ENCODE measurements around the gene CDKAL1. TPM values are rescaled to one million over a fixed set of nuclear protein-coding genes. Genes with fewer than 3 reads are reported as not detected.

Gene CDKAL1
- total RNA-seq, 1 donor from 2014 or later: 39.6 TPM

DNA sequence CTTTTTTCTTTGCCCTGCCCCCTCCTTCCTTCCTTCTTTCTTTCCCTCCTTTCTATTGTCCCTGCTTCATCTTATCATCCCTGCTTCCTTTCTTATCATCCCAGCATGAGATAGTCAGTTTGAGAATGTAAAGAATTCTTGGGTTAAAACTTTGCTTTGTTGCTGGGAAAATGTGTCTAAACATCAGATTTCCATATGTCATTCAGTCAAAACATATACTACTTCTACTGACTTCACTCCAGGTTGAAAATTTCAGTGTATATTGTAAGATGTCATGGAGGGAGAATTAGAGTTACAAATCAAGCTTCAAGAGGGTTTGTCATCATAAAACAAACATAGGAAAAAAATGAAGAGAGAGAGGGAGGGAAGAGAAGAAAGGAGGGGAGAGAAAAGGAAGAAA, 700.9 kb downstream of the CDKAL1 start:
- no peak overlapping the region for H3K27ac Mint-ChIP-seq
- no peak overlapping the region for H3K27ac ChIP-seq
- H4K20me1 ChIP-seq (ENCODE audit: low read depth): no peaks in the 10 kb centered on the region
- no peak for DNase-seq (ENCODE audit: low spot score)
- no peak overlapping the region for H3K4me3 ChIP-seq
- peaks cover 51% of the 10 kb centered on the region for H3K36me3 Mint-ChIP-seq
- peaks cover 5% of the 10 kb centered on the region for H3K36me3 ChIP-seq
- peaks cover under 1% of the 10 kb centered on the region for H3F3A ChIP-seq (ENCODE audit: low read depth)
- H3K27me3 Mint-ChIP-seq (ENCODE audit: insufficient read depth, low read depth): no peaks in the 10 kb centered on the region
- no peaks in the 10 kb centered on the region for H3K79me2 ChIP-seq (ENCODE audit: low read depth)
- peaks cover 12% of the 10 kb centered on the region for H3K4me1 Mint-ChIP-seq
- no peak for TF ChIP-seq EZH2phosphoT487 (IDR thresholded peaks at IDR 0.05)
- no peak for TF ChIP-seq EZH2 (IDR thresholded peaks at IDR 0.05)
- TF ChIP-seq, protein P1, sequence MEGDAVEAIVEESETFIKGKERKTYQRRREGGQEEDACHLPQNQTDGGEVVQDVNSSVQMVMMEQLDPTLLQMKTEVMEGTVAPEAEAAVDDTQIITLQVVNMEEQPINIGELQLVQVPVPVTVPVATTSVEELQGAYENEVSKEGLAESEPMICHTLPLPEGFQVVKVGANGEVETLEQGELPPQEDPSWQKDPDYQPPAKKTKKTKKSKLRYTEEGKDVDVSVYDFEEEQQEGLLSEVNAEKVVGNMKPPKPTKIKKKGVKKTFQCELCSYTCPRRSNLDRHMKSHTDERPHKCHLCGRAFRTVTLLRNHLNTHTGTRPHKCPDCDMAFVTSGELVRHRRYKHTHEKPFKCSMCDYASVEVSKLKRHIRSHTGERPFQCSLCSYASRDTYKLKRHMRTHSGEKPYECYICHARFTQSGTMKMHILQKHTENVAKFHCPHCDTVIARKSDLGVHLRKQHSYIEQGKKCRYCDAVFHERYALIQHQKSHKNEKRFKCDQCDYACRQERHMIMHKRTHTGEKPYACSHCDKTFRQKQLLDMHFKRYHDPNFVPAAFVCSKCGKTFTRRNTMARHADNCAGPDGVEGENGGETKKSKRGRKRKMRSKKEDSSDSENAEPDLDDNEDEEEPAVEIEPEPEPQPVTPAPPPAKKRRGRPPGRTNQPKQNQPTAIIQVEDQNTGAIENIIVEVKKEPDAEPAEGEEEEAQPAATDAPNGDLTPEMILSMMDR (IDR thresholded peaks at IDR 0.05): no peak
- H3K4me1 ChIP-seq: peaks cover 29% of the 10 kb centered on the region
- H2AFZ ChIP-seq (replicated peaks): no peak overlapping the region
- no peaks in the 10 kb centered on the region for H3K27me3 ChIP-seq
- H3K9me3 Mint-ChIP-seq: peaks cover 43% of the 10 kb centered on the region
- H3K9ac ChIP-seq: no peak overlapping the region
- no peak overlapping the region for H3K4me2 ChIP-seq
- no peak overlapping the region for H3K4me3 Mint-ChIP-seq
- peaks cover 10% of the 10 kb centered on the region for H3K9me3 ChIP-seq (ENCODE audit: low read depth)

- Histone ChIP-seq H2AFZ (replicated peaks) (no peak overlapping the region), H3K4me3 (no peak overlapping the region), H3K27me3 (no peaks in the 10 kb centered on the region), H3K4me2 (no peak overlapping the region), H3K9ac (no peak overlapping the region), H3K9me3 (ENCODE audit: low read depth) (peaks cover 10% of the 10 kb centered on the region), H3K79me2 (ENCODE audit: low read depth) (no peaks in the 10 kb centered on the region), H3K4me1 (peaks cover 38% of the 10 kb centered on the region), H3F3A (ENCODE audit: low read depth) (peaks cover 18% of the 10 kb centered on the region), H3K27ac (no peak overlapping the region), H4K20me1 (ENCODE audit: low read depth) (no peaks in the 10 kb centered on the region), H3K36me3 (peaks cover 5% of the 10 kb centered on the region)
- DNase-seq (ENCODE audit: low spot score): no peak
- Mint-ChIP-seq H3K27ac (no peak overlapping the region), H3K9me3 (peaks cover 37% of the 10 kb centered on the region), H3K27me3 (ENCODE audit: insufficient read depth, low read depth) (no peaks in the 10 kb centered on the region), H3K4me1 (peaks cover 32% of the 10 kb centered on the region), H3K4me3 (no peak overlapping the region), H3K36me3 (peaks cover 34% of the 10 kb centered on the region)
- TF ChIP-seq EZH2 (IDR thresholded peaks at IDR 0.05): no peak
- TF ChIP-seq, protein P1 (IDR thresholded peaks at IDR 0.05): no peak
- TF ChIP-seq EZH2phosphoT487 (IDR thresholded peaks at IDR 0.05): no peak
These were observed 704.0 kb downstream of the CDKAL1 start for GRCh38 chr6:21238208-21238607.

DNA sequence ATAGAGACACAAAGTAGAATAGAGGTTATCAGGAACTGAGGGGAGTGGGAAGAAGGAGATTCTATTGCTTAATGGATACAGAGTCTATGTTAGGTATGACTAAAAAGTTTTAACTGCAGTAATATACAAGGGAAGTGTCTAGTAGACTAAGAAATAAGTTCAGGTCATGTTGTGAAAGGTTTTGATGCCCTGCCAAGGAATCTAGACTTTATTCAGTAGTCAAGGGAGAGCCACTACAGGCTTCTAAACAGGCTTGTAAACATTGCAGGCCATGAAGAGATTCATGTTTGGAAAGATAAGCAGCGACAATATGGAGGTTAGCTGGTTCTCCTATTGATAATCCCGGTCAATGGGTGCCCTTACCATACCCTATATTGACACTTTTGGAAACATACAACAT, 706.5 kb downstream of the CDKAL1 start:
- Histone ChIP-seq H3F3A (ENCODE audit: low read depth) (peaks cover 18% of the 10 kb centered on the region), H3K27ac (no peak overlapping the region), H2AFZ (replicated peaks) (no peak overlapping the region), H4K20me1 (ENCODE audit: low read depth) (no peaks in the 10 kb centered on the region), H3K4me2 (peak overlapping the region; percentile 45), H3K79me2 (ENCODE audit: low read depth) (no peaks in the 10 kb centered on the region), H3K36me3 (peaks cover 5% of the 10 kb centered on the region), H3K4me1 (peaks cover 27% of the 10 kb centered on the region), H3K4me3 (no peak overlapping the region), H3K27me3 (no peaks in the 10 kb centered on the region), H3K9ac (no peak overlapping the region), H3K9me3 (ENCODE audit: low read depth) (peaks cover 10% of the 10 kb centered on the region)
- H3K4me1 Mint-ChIP-seq: peaks cover 37% of the 10 kb centered on the region
- no peak overlapping the region for H3K4me3 Mint-ChIP-seq
- TF ChIP-seq, protein P1 (IDR thresholded peaks at IDR 0.05): no peak
- TF ChIP-seq EZH2phosphoT487 (IDR thresholded peaks at IDR 0.05): no peak
- peaks cover 22% of the 10 kb centered on the region for H3K9me3 Mint-ChIP-seq
- H3K27ac Mint-ChIP-seq: peak overlapping the region; percentile 61
- DNase-seq (ENCODE audit: low spot score): no peak
- no peaks in the 10 kb centered on the region for H3K27me3 Mint-ChIP-seq (ENCODE audit: insufficient read depth, low read depth)
- H3K36me3 Mint-ChIP-seq: peaks cover 18% of the 10 kb centered on the region

All from neural progenitor cell (in vitro differentiated cells).